HFFc6 (cell line): ENCODE results near the gene CYLD. TPM values are rescaled to one million over a fixed set of nuclear protein-coding genes. Genes with fewer than 3 reads are reported as not detected.

ENCODE experiments used
- DNase-seq: peaks from one replicate; pipeline ENCODE4 v3.0.0-alpha.2; 2018
- H3K27ac Mint-ChIP-seq: 2 replicates; pipeline ENCODE4 v1.8.0; 2020; ENCODE audit warnings: mild to moderate bottlenecking, mixed read lengths
- H3K27me3 Mint-ChIP-seq: 2 replicates; pipeline ENCODE4 v1.8.0; 2021; ENCODE audit warnings: mild to moderate bottlenecking, moderate library complexity, mixed read lengths; ENCODE audit not compliant: insufficient read depth
- H3K36me3 Mint-ChIP-seq: 2 replicates; pipeline ENCODE4 v1.8.0; 2021; ENCODE audit warnings: low read depth, mixed read lengths
- H3K4me1 Mint-ChIP-seq: 2 replicates; pipeline ENCODE4 v1.8.0; 2020; ENCODE audit warnings: low read depth, mixed read lengths
- H3K4me3 Mint-ChIP-seq: 2 replicates; pipeline ENCODE4 v1.8.0; 2020; ENCODE audit warnings: mild to moderate bottlenecking, moderate library complexity, mixed read lengths
- H3K9me3 Mint-ChIP-seq: 2 replicates; pipeline ENCODE4 v1.8.0; 2020; ENCODE audit warnings: mild to moderate bottlenecking, mixed read lengths
- CTCF ChIP-seq: fragments of 200-600 bp; sonication (generic); IDR thresholded peaks from 2 replicates; pipeline ENCODE4 v1.5.0; 2021; ENCODE audit warnings: antibody characterized with exemption, mild to moderate bottlenecking
- total RNA-seq, 6 experiments: library from RNA; stranded (reverse); fragmentation: NEBNext Ultra II Directional; extraction: Animal tissue kit (Norgen Biotek cat#: 25700); gene quantifications; 2 replicates in 1 of 6; 3 replicates in 5 of 6; pipeline ENCODE4 v1.2.3, GENCODE V29; 2021

CYLD gene
- total RNA-seq, 6 experiments from 2014 or later = 39.4 to 52.7 (median 43.4) TPM

- H3K36me3 Mint-ChIP-seq = no peaks in the 10 kb centered on the region
- no peaks in the 10 kb centered on the region for H3K9me3 Mint-ChIP-seq
- H3K4me3 Mint-ChIP-seq = no peak overlapping the region
- no peaks in the 10 kb centered on the region for H3K4me1 Mint-ChIP-seq
- H3K27ac Mint-ChIP-seq = no peak overlapping the region
- no peak for DNase-seq
- TF ChIP-seq CTCF = no peak
- H3K27me3 Mint-ChIP-seq = peaks cover 25% of the 10 kb centered on the region
Observed at GRCh38 chr16:50836121-50836621, 94.3 kb downstream of the CYLD start.

- Mint-ChIP-seq H3K27ac (no peak overlapping the region), H3K4me1 (no peaks in the 10 kb centered on the region), H3K27me3 (peaks cover 21% of the 10 kb centered on the region), H3K4me3 (no peak overlapping the region), H3K36me3 (no peaks in the 10 kb centered on the region), H3K9me3 (no peaks in the 10 kb centered on the region)
- TF ChIP-seq CTCF = no peak
- DNase-seq = no peak
Observed at GRCh38 chr16:50837324-50837723, 95.4 kb downstream of the CYLD start.

- no peak overlapping the region for H3K4me3 Mint-ChIP-seq
- H3K27me3 Mint-ChIP-seq = peaks cover 19% of the 10 kb centered on the region
- H3K27ac Mint-ChIP-seq = no peak overlapping the region
- H3K9me3 Mint-ChIP-seq = no peaks in the 10 kb centered on the region
- no peaks in the 10 kb centered on the region for H3K4me1 Mint-ChIP-seq
- no peak for DNase-seq
- H3K36me3 Mint-ChIP-seq = no peaks in the 10 kb centered on the region
- no peak for TF ChIP-seq CTCF
Observed at GRCh38 chr16:50838165-50838564, 96.3 kb downstream of the CYLD start.

DNA sequence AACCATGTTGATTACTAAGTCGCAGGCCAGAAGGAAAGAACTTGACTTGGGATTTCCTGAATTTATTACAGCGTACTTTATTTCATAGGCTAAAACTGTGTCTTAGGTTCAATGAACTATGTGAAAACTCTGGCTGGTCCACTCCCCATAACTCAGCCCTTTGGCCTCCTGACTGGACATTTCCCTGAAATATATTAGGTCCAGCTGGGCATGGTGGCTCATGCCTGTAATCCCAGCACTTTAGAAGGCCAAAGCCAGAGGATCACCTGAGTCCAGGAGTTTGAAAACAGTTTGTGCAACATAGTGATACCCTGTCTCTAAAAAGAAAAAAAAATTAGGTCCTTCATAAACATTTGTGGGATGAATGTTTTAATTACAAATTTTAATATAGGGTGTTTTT lies 97.0 kb downstream of the CYLD start:
- no peak overlapping the region for H3K27ac Mint-ChIP-seq
- TF ChIP-seq CTCF = no peak
- H3K4me3 Mint-ChIP-seq = no peak overlapping the region
- H3K4me1 Mint-ChIP-seq = no peaks in the 10 kb centered on the region
- no peaks in the 10 kb centered on the region for H3K9me3 Mint-ChIP-seq
- peaks cover 17% of the 10 kb centered on the region for H3K27me3 Mint-ChIP-seq
- DNase-seq = no peak
- no peaks in the 10 kb centered on the region for H3K36me3 Mint-ChIP-seq

GRCh38 chr16:50839356-50839755 lies 97.5 kb downstream of the CYLD start:
- H3K27me3 Mint-ChIP-seq = peaks cover 16% of the 10 kb centered on the region
- H3K27ac Mint-ChIP-seq = no peak overlapping the region
- no peaks in the 10 kb centered on the region for H3K36me3 Mint-ChIP-seq
- no peaks in the 10 kb centered on the region for H3K4me1 Mint-ChIP-seq
- H3K4me3 Mint-ChIP-seq = no peak overlapping the region
- H3K9me3 Mint-ChIP-seq = no peaks in the 10 kb centered on the region
- TF ChIP-seq CTCF = no peak
- no peak for DNase-seq
